CD4-positive, alpha-beta T cell (primary cell): ENCODE measurements around the gene GSTM5. TPM values are rescaled to one million over a fixed set of nuclear protein-coding genes. Genes with fewer than 3 reads are reported as not detected.

Experiments
- ATAC-seq: fragments of 200-7000 bp; cut with Tn5 transposase; one replicate; pipeline ENCODE4 v1.10.0; 2022; ENCODE audit warnings: mild to moderate bottlenecking; ENCODE audit not compliant: poor library complexity
- CTCF ChIA-PET: fragments of 350-600 bp; sonication (Branson Sonifier 250); formaldehyde crosslinking; loops from one replicate; lab custom pipeline; 2021; ENCODE audit warnings: antibody characterized with exemption, inconsistent platforms; lab: Charles Lee
- POLR2A ChIA-PET: fragments of 350-600 bp; sonication (Branson Sonifier 250); formaldehyde crosslinking; loops from one replicate; lab custom pipeline; 2021; ENCODE audit warnings: antibody characterized with exemption, inconsistent platforms; lab: Charles Lee
- DNase-seq, 14 experiments: peaks; one replicate each; pipeline ENCODE4 v3.0.0-alpha.2; 2013 to 2020; ENCODE audit warnings: mixed read lengths in 2 of 14
- H3K27ac ChIP-seq, 2 donors: one replicate each; pipeline versions ENCODE4 v1.5.1 to v1.7.0; 2013; ENCODE audit warnings: low read length in 2 of 2, low read depth in 1 of 2, mild to moderate bottlenecking in 1 of 2
- H3K27me3 ChIP-seq, 2 experiments: 1 replicate in 1 of 2; 2 replicates in 1 of 2; pipeline versions ENCODE4 v1.6.1 to v1.7.0; 2013; ENCODE audit warnings: low read length in 2 of 2, control low read depth in 1 of 2, mild to moderate bottlenecking in 1 of 2, moderate library complexity in 1 of 2; ENCODE audit not compliant: insufficient read depth in 2 of 2, control insufficient read depth in 1 of 2
- H3K36me3 ChIP-seq: one replicate; pipeline ENCODE4 v1.6.1; 2013; ENCODE audit warnings: low read length, control low read depth; ENCODE audit not compliant: insufficient read depth
- H3K4me1 ChIP-seq: one replicate; pipeline ENCODE4 v1.6.1; 2013; ENCODE audit warnings: low read length, control low read depth; ENCODE audit not compliant: insufficient read depth
- H3K4me3 ChIP-seq: one replicate; pipeline ENCODE4 v1.5.1; 2013; ENCODE audit warnings: mild to moderate bottlenecking, low read length, moderate library complexity
- H3K9me3 ChIP-seq, 2 experiments: 1 replicate in 1 of 2; 2 replicates in 1 of 2; pipeline versions ENCODE4 v1.6.1 to v1.7.0; 2013; ENCODE audit warnings: low read length in 2 of 2, mild to moderate bottlenecking in 2 of 2, control low read depth in 1 of 2, moderate library complexity in 1 of 2; ENCODE audit not compliant: control insufficient read depth in 1 of 2, insufficient read depth in 1 of 2
- H3K27ac Mint-ChIP-seq: one replicate; pipeline ENCODE4 v1.8.0; 2020; ENCODE audit warnings: mixed read lengths
- H3K27me3 Mint-ChIP-seq: one replicate; pipeline ENCODE4 v1.8.0; 2021; ENCODE audit warnings: mixed read lengths
- H3K36me3 Mint-ChIP-seq: one replicate; pipeline ENCODE4 v1.8.0; 2021; ENCODE audit warnings: low read depth, mixed read lengths
- H3K4me1 Mint-ChIP-seq: one replicate; pipeline ENCODE4 v1.8.0; 2021; ENCODE audit warnings: low read depth, mixed read lengths
- H3K4me3 Mint-ChIP-seq: one replicate; pipeline ENCODE4 v1.8.0; 2020; ENCODE audit warnings: mild to moderate bottlenecking, mixed read lengths
- H3K9me3 Mint-ChIP-seq: one replicate; pipeline ENCODE4 v1.8.0; 2020; ENCODE audit warnings: mixed read lengths
- CTCF ChIP-seq: fragments of 200-600 bp; IDR thresholded peaks from one replicate; pipeline ENCODE4 v1.8.0; 2022; ENCODE audit warnings: antibody characterized with exemption, mild to moderate bottlenecking
- intact Hi-C, 2 experiments: fragments of 100-400 bp; cut with DNase I in 1 of 2; cut with micrococcal nuclease in 1 of 2; formaldehyde crosslinking; loops; one replicate each; pipeline versions ENCODE4 v1.15.1 to v1.9.0; 2023 to 2025; cut with DNase I, micrococcal nuclease
- total RNA-seq, 174 experiments: library from RNA in 2 of 174; stranded (reverse) in 2 of 174; gene quantifications; one replicate each; pipeline ENCODE4 v1.2.3 and lab custom pipeline; 2021 to 2026

The GSTM5 gene
- total RNA-seq, 2 experiments from 2014 or later: 0.20 to 0.36 TPM

DNA sequence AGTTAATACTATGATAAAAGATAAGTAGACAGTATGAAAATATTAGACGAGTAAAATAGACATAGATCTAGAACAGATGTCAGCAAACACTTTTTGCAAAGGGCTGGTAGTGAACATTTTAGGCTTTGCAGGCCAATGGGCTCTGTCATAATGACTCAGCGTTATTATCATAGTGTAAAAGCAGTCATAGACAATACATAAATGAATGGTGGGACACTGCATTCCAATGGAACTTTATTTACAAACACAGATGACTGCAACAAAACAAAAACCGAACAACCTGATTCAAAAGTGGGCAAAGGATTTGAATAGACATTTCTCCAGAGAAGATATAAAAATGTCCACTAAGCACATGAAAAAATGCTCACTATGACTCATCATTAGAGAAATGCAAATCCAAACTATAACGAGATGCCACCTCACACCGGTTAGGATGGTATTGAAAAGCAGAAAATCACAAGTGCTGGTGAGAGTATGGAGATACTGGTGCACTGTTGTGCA is 7.3 kb downstream of the GSTM5 start:
- Mint-ChIP-seq H3K9me3 (no peaks in the 10 kb centered on the region), H3K36me3 (no peaks in the 10 kb centered on the region), H3K27ac (no peak overlapping the region), H3K4me3 (no peak overlapping the region), H3K27me3 (peaks cover 5% of the 10 kb centered on the region), H3K4me1 (no peaks in the 10 kb centered on the region)
- TF ChIP-seq CTCF: no peak
- DNase-seq (no peak), ATAC-seq (no peak)
- Histone ChIP-seq H3K9me3 (no peaks in the 10 kb centered on the region), H3K4me3 (no peak overlapping the region), H3K36me3 (no peaks in the 10 kb centered on the region), H3K27ac (no peak overlapping the region), H3K4me1 (no peaks in the 10 kb centered on the region), H3K27me3 (no peaks in the 10 kb centered on the region)
- intact Hi-C loops: no loop called here
- POLR2A ChIA-PET: no interaction called here
- CTCF ChIA-PET: no interaction called here

GRCh38 chr1:109721042-109721441 is 9.0 kb downstream of the GSTM5 start:
- Mint-ChIP-seq H3K4me1 (no peaks in the 10 kb centered on the region), H3K27ac (no peak overlapping the region), H3K9me3 (no peaks in the 10 kb centered on the region), H3K36me3 (no peaks in the 10 kb centered on the region), H3K27me3 (peaks cover 4% of the 10 kb centered on the region), H3K4me3 (no peak overlapping the region)
- CTCF ChIA-PET: no interaction called here
- TF ChIP-seq CTCF: no peak
- H3K4me3 ChIP-seq: no peak overlapping the region
- DNase-seq (no peak), ATAC-seq (no peak)
- POLR2A ChIA-PET: no interaction called here
- H3K4me1 ChIP-seq: no peaks in the 10 kb centered on the region
- H3K36me3 ChIP-seq: no peaks in the 10 kb centered on the region
- H3K27ac ChIP-seq: no peak overlapping the region
- no peaks in the 10 kb centered on the region for H3K27me3 ChIP-seq
- intact Hi-C loops: no loop called here
- H3K9me3 ChIP-seq: no peaks in the 10 kb centered on the region

DNA sequence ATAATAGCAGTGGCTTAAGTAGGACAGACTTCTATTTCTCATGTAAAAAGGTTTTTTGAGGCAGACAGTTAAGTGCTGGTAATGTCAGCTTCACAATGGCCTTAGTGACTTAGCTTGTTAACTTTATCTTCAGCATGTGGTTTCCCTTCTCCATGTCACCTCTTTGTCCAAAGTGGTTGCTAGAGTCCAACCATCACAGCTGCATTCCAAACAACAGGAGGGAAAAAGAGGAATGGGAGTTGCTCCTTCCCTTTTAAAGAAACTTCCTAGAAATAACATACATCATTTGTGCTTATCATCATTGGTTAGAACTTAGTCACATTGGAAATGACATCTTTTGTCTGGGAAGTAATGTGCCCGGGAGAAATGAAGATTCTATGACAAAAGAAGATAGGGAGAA is 9.9 kb downstream of the GSTM5 start:
- ChIA-PET POLR2A (no interaction called here), CTCF (no interaction called here)
- Histone ChIP-seq H3K4me3 (no peak overlapping the region), H3K36me3 (no peaks in the 10 kb centered on the region), H3K4me1 (no peaks in the 10 kb centered on the region), H3K27me3 (peaks cover 0 to 1% of the 10 kb centered on the region in 2 experiments), H3K9me3 (no peaks in the 10 kb centered on the region), H3K27ac (no peak overlapping the region)
- no peaks in the 10 kb centered on the region for H3K4me1 Mint-ChIP-seq
- H3K27me3 Mint-ChIP-seq: peaks cover 4% of the 10 kb centered on the region
- ATAC-seq (no peak), DNase-seq (no peak)
- TF ChIP-seq CTCF: no peak
- H3K27ac Mint-ChIP-seq: no peak overlapping the region
- H3K4me3 Mint-ChIP-seq: no peak overlapping the region
- H3K36me3 Mint-ChIP-seq: no peaks in the 10 kb centered on the region
- intact Hi-C loops: no loop called here
- no peaks in the 10 kb centered on the region for H3K9me3 Mint-ChIP-seq
